ENCODE measurements around the gene JDP2. TPM values are rescaled to one million over a fixed set of nuclear protein-coding genes. Genes with fewer than 3 reads are reported as not detected.

JDP2 gene
- polyA plus RNA-seq, 1 of the 3 experiments (the other 2 are of a cell fraction) = 22.3 TPM

- H3K4me3 ChIP-seq (ENCODE audit: low read depth in 2 of 2, low read length in 1 of 2) = no peak overlapping the region
- POLR2A ChIA-PET = no interaction called here
- H3K36me3 ChIP-seq (replicated peaks in 1 of 2; ENCODE audit: control insufficient read depth in 1 of 2, insufficient read depth in 2 of 2, low read length in 1 of 2) = peaks cover 19 to 30% of the 10 kb centered on the region in 2 experiments
- no peaks in the 10 kb centered on the region for H3K79me2 ChIP-seq (ENCODE audit: insufficient read depth)
- no peaks in the 10 kb centered on the region for H3K27me3 ChIP-seq (ENCODE audit: insufficient read depth)
- no peaks in the 10 kb centered on the region for H3K9me3 ChIP-seq
- no peak for DNase-seq
- peaks cover 21% of the 10 kb centered on the region; the same call in 1 of the 2 replicates for H4K20me1 ChIP-seq (ENCODE audit: insufficient read depth)
- CTCF ChIA-PET = interaction anchor here (2.7 to 6.2 kb wide), 2 partner anchors 18 to 162 kb away, joined by 9 to 29 read pairs; no protein-coding TSS in a partner anchor
- H3K4me2 ChIP-seq = no peak overlapping the region
- no peaks in the 10 kb centered on the region for H3K4me1 ChIP-seq (ENCODE audit: control insufficient read depth in 1 of 2, insufficient read depth in 2 of 2, low read depth in 1 of 2, low read length in 1 of 2)
- H3K27ac ChIP-seq (ENCODE audit: low read depth in 2 of 2, low read length in 1 of 2) = no peak overlapping the region
- no peaks in the 10 kb centered on the region for H3F3A ChIP-seq (replicated peaks; ENCODE audit: insufficient read depth)
- H3K9me2 ChIP-seq = no peaks in the 10 kb centered on the region
- 88% methylated on average over 11 of the region's 12 CpGs for WGBS (ENCODE audit: low lambda C conversion rate)
- TF ChIP-seq MEF2A (IDR thresholded peaks at IDR 0.05; ENCODE audit: borderline replicate concordance, low read depth) (no peak), EP300 (IDR thresholded peaks at IDR 0.05; ENCODE audit: borderline replicate concordance in 1 of 2, low read depth in 1 of 2, low read length in 1 of 2) (no peak), RXRA (IDR thresholded peaks at IDR 0.05; ENCODE audit: borderline replicate concordance, low read depth) (no peak), MAX (IDR thresholded peaks at IDR 0.05; ENCODE audit: low read depth) (no peak), EZH2phosphoT487 (IDR thresholded peaks at IDR 0.05; ENCODE audit: borderline replicate concordance, low read depth) (no peak), CTCF (IDR thresholded peaks at IDR 0.05) (no peak), RAD21 (IDR thresholded peaks at IDR 0.05; ENCODE audit: low read length) (no peak), ELF1 (IDR thresholded peaks at IDR 0.05) (no peak), USF2 (IDR thresholded peaks at IDR 0.05; ENCODE audit: borderline replicate concordance, low read depth, low read length) (no peak), RCOR1 (IDR thresholded peaks at IDR 0.05; ENCODE audit: low read length) (no peak), IRF3 (IDR thresholded peaks at IDR 0.05; ENCODE audit: low read depth, low read length) (no peak), FOXM1 (IDR thresholded peaks at IDR 0.05; ENCODE audit: low read depth) (no peak), ZBTB33 (IDR thresholded peaks at IDR 0.05; ENCODE audit: borderline replicate concordance, low read depth) (no peak), FOSL2 (IDR thresholded peaks at IDR 0.05; ENCODE audit: borderline replicate concordance, low read depth) (no peak), JUND (IDR thresholded peaks at IDR 0.05) (no peak)
- no peak overlapping the region for H2AFZ ChIP-seq (ENCODE audit: low read depth)
- no peak overlapping the region for H3K9ac ChIP-seq
Measured at GRCh38 chr14:75470238-75470797, 42.5 kb downstream of the JDP2 start.

All from SK-N-SH (cell line).